HG03095 (cell line): ENCODE data around the gene AIFM1.
A peak's percentile ranks its signal among the peaks of the same experiment; 100 is the strongest.
"Not testable (repeated sequence)": the region's sequence is repeated elsewhere in the genome, so short reads cannot be mapped to it uniquely, and the experiment has no call there.

ENCODE experiments used
- ATAC-seq: cut with Tn5 transposase; IDR thresholded peaks from one replicate; pipeline ENCODE4 v1.9.1; 2021; ENCODE audit warnings: moderate library complexity; ENCODE audit not compliant: unreplicated experiment

AIFM1 gene

GRCh38 chrX:130119312-130119898, 46.2 kb downstream of the AIFM1 start:
- ATAC-seq: no peak

- no peak for ATAC-seq
Measured at GRCh38 chrX:130118441-130119311, 47.0 kb downstream of the AIFM1 start.

- ATAC-seq: no peak
Measured at GRCh38 chrX:130117166-130117565, 48.5 kb downstream of the AIFM1 start.

GRCh38 chrX:130115119-130115885, 50.3 kb downstream of the AIFM1 start:
- ATAC-seq: not testable (repeated sequence)

GRCh38 chrX:130114141-130114588, 51.5 kb downstream of the AIFM1 start:
- no peak for ATAC-seq

GRCh38 chrX:130111220-130112154, 54.2 kb downstream of the AIFM1 start:
- ATAC-seq: no peak

- peak; percentile 37 for ATAC-seq
Measured at GRCh38 chrX:130110379-130111219, 55.0 kb downstream of the AIFM1 start, which contains the start of gene ELF4. ELF4 (minus strand) TSS chrX:130110497; CDS start chrX:130081330, 29,167 bp downstream.

GRCh38 chrX:130109429-130110378, 55.9 kb downstream of the AIFM1 start:
- ATAC-seq: no peak

- peak; percentile 59 for ATAC-seq
Measured at GRCh38 chrX:130108647-130109428, 56.8 kb downstream of the AIFM1 start.

- no peak for ATAC-seq
Measured at GRCh38 chrX:130106071-130106470, 59.6 kb downstream of the AIFM1 start.

GRCh38 chrX:130105244-130105643, 60.4 kb downstream of the AIFM1 start:
- ATAC-seq: no peak

GRCh38 chrX:130103605-130104004, 62.0 kb downstream of the AIFM1 start:
- ATAC-seq: no peak

GRCh38 chrX:130100180-130100579, 65.5 kb downstream of the AIFM1 start:
- ATAC-seq: no peak

GRCh38 chrX:130098210-130098552, 67.5 kb downstream of the AIFM1 start:
- no peak for ATAC-seq

- no peak for ATAC-seq
Measured at GRCh38 chrX:130097507-130098209, 68.0 kb downstream of the AIFM1 start.

GRCh38 chrX:130095249-130096030, 70.2 kb downstream of the AIFM1 start:
- no peak for ATAC-seq
